ENCODE data around the gene BMPR1B.

GRCh38 chr4:95107635-95108034 lies 349.9 kb downstream of the BMPR1B start:
- TF ChIP-seq, protein P1, sequence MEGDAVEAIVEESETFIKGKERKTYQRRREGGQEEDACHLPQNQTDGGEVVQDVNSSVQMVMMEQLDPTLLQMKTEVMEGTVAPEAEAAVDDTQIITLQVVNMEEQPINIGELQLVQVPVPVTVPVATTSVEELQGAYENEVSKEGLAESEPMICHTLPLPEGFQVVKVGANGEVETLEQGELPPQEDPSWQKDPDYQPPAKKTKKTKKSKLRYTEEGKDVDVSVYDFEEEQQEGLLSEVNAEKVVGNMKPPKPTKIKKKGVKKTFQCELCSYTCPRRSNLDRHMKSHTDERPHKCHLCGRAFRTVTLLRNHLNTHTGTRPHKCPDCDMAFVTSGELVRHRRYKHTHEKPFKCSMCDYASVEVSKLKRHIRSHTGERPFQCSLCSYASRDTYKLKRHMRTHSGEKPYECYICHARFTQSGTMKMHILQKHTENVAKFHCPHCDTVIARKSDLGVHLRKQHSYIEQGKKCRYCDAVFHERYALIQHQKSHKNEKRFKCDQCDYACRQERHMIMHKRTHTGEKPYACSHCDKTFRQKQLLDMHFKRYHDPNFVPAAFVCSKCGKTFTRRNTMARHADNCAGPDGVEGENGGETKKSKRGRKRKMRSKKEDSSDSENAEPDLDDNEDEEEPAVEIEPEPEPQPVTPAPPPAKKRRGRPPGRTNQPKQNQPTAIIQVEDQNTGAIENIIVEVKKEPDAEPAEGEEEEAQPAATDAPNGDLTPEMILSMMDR (IDR thresholded peaks at IDR 0.05 in 8 of 11, conservative IDR thresholded peaks at IDR 0.05 in 3 of 11), result no peak
- no peak for TF ChIP-seq POLR2A (IDR thresholded peaks at IDR 0.05)
